ENCODE data around the gene SCLT1.

SCLT1 gene

GRCh38 chr4:128835498-128836222 lies 257.7 kb downstream of the SCLT1 start:
- peak; percentile 61 for DNase-seq
